OCI-LY7 (cell line): ENCODE data around the gene SPEN. TPM values are rescaled to one million over a fixed set of nuclear protein-coding genes. Genes with fewer than 3 reads are reported as not detected.
"Not testable (repeated sequence)": the region's sequence is repeated elsewhere in the genome, so short reads cannot be mapped to it uniquely, and the experiment has no call there.

Source experiments
- BruUV-seq: library from RNA; stranded (reverse); fragments of 400-500 nt; replicated peaks from 2 replicates; lab custom pipeline; 2021; lab: Mats Ljungman, UMichigan
- CTCF ChIA-PET: fragments of 300-600 bp; sonication (Branson Sonifier 250); formaldehyde crosslinking; loops from one replicate; lab custom pipeline; 2022; ENCODE audit warnings: antibody characterized with exemption; ENCODE audit not compliant: unreplicated experiment; lab: Charles Lee
- POLR2A ChIA-PET: fragments of 300-600 bp; sonication (Branson Sonifier 250); formaldehyde crosslinking; loops from one replicate; lab custom pipeline; 2022; ENCODE audit warnings: antibody characterized with exemption; lab: Charles Lee
- DNase-seq: peaks from one replicate; pipeline ENCODE4 v3.0.0-alpha.2; 2015; ENCODE audit warnings: low spot score
- H2AFZ ChIP-seq: fragments of 200-600 bp; sonication (generic), shearing (Covaris generic); 2 replicates; pipeline ENCODE4 v1.6.1; 2014; ENCODE audit warnings: mild to moderate bottlenecking, antibody characterized with exemption, low read length, moderate library complexity
- H3K27ac ChIP-seq: fragments of 200-600 bp; sonication (generic); 2 replicates; pipeline ENCODE4 v1.5.1; 2014; ENCODE audit warnings: mixed run types, low read depth, mild to moderate bottlenecking, moderate library complexity, low read length, inconsistent platforms; ENCODE audit not compliant: poor library complexity, severe bottlenecking
- H3K36me3 ChIP-seq: fragments of 200-600 bp; sonication (generic); 2 replicates; pipeline ENCODE4 v1.6.1; 2014; ENCODE audit warnings: mild to moderate bottlenecking, antibody characterized with exemption, low read length, moderate library complexity, mixed read lengths; ENCODE audit not compliant: insufficient read depth
- H3K4me1 ChIP-seq: fragments of 200-600 bp; sonication (generic); 2 replicates; pipeline ENCODE4 v1.5.1; 2014; ENCODE audit warnings: mild to moderate bottlenecking, low read length; ENCODE audit not compliant: insufficient read depth, poor library complexity, severe bottlenecking
- H3K4me2 ChIP-seq: fragments of 200-600 bp; sonication (generic); 2 replicates; pipeline ENCODE4 v1.6.1; 2014; ENCODE audit warnings: mild to moderate bottlenecking, low read length
- H3K4me3 ChIP-seq: fragments of 200-600 bp; sonication (generic); 2 replicates; pipeline ENCODE4 v1.5.1; 2014; ENCODE audit warnings: mild to moderate bottlenecking, low read depth, low read length; ENCODE audit not compliant: poor library complexity, severe bottlenecking
- H3K79me2 ChIP-seq: fragments of 200-600 bp; sonication (generic); 2 replicates; pipeline ENCODE4 v1.6.1; 2016; ENCODE audit warnings: low read depth, mild to moderate bottlenecking, low read length, moderate library complexity, mixed read lengths; ENCODE audit not compliant: insufficient read depth
- H3K9me2 ChIP-seq: fragments of 200-600 bp; sonication (generic); 2 replicates; pipeline ENCODE4 v1.6.1; 2016; ENCODE audit warnings: mild to moderate bottlenecking, low read length, mixed read lengths; ENCODE audit not compliant: insufficient read depth
- H3K9me3 ChIP-seq: fragments of 200-600 bp; sonication (generic); 2 replicates; pipeline ENCODE4 v1.6.1; 2014; ENCODE audit warnings: mild to moderate bottlenecking, mixed run types, low read length, mixed read lengths
- H4K20me1 ChIP-seq: fragments of 200-600 bp; sonication (generic); 2 replicates; pipeline ENCODE4 v1.6.1; 2014; ENCODE audit warnings: mild to moderate bottlenecking, antibody characterized with exemption, low read length, moderate library complexity, mixed read lengths; ENCODE audit not compliant: insufficient read depth
- CTCF ChIP-seq: fragments of 200-600 bp; sonication (generic); conservative IDR thresholded peaks from 2 replicates; pipeline ENCODE4 v1.5.1; 2014; ENCODE audit warnings: mild to moderate bottlenecking, antibody characterized with exemption, low read length, moderate library complexity, mixed read lengths
- EZH2phosphoT487 ChIP-seq: fragments of 200-600 bp; sonication (generic); IDR thresholded peaks from 2 replicates; pipeline ENCODE4 v1.6.1; 2018; ENCODE audit warnings: low read depth, borderline replicate concordance, mild to moderate bottlenecking, mixed run types, antibody characterized with exemption, low read length, moderate library complexity, mixed read lengths
- intact Hi-C: fragments of 100-400 bp; cut with micrococcal nuclease; formaldehyde crosslinking; loops from one replicate; pipeline ENCODE4 v1.10.0; 2022; ENCODE audit not compliant: unreplicated experiment
- total RNA-seq, 2 experiments: library from RNA; depleted of rRNA in 1 of 2; stranded (reverse); fragments of >200 nt in 1 of 2; shearing (Covaris generic) in 1 of 2; gene quantifications; 2 replicates each; pipeline ENCODE4 v1.2.3, GENCODE V29; 2014 to 2022

Gene SPEN
- total RNA-seq, 2 experiments from 2014 or later = 40.7 to 87.1 TPM

- Histone ChIP-seq H3K9me2 (no peaks in the 10 kb centered on the region), H3K4me2 (no peak overlapping the region), H3K4me1 (no peaks in the 10 kb centered on the region), H3K27ac (no peak overlapping the region), H4K20me1 (peaks cover 16% of the 10 kb centered on the region; the same call in 1 of the 2 replicates), H2AFZ (no peak overlapping the region), H3K79me2 (peaks cover 98% of the 10 kb centered on the region), H3K4me3 (no peak overlapping the region), H3K36me3 (peaks cover 93% of the 10 kb centered on the region), H3K9me3 (no peaks in the 10 kb centered on the region)
- ChIA-PET POLR2A (no interaction called here), CTCF (no interaction called here)
- no peak for DNase-seq
- no peak for TF ChIP-seq CTCF
- TF ChIP-seq EZH2phosphoT487 = no peak
- intact Hi-C loops = no loop called here
- no TSS peak for BruUV-seq
Observed at GRCh38 chr1:15911141-15911540, 63.6 kb downstream of the SPEN start.

- TF ChIP-seq EZH2phosphoT487 (no peak), CTCF (no peak)
- POLR2A ChIA-PET = no interaction called here
- CTCF ChIA-PET = no interaction called here
- Histone ChIP-seq H3K4me2 (no peak overlapping the region), H3K79me2 (peaks cover 98% of the 10 kb centered on the region), H3K4me1 (no peaks in the 10 kb centered on the region), H4K20me1 (peaks cover 21% of the 10 kb centered on the region; the same call in 1 of the 2 replicates), H3K4me3 (no peak overlapping the region), H3K9me2 (no peaks in the 10 kb centered on the region), H3K9me3 (no peaks in the 10 kb centered on the region), H3K36me3 (peaks cover 96% of the 10 kb centered on the region), H3K27ac (no peak overlapping the region), H2AFZ (no peak overlapping the region)
- no peak for DNase-seq
- intact Hi-C loops = no loop called here
- TSS peak; percentile 24 for BruUV-seq
Observed at GRCh38 chr1:15911927-15912326, 64.4 kb downstream of the SPEN start.

- DNase-seq, H3K9me3 ChIP-seq, H3K27ac ChIP-seq, H3K4me2 ChIP-seq, H3K9me2 ChIP-seq, BruUV-seq, CTCF ChIA-PET, intact Hi-C loops, H3K4me1 ChIP-seq, H2AFZ ChIP-seq, H3K4me3 ChIP-seq: not testable (repeated sequence)
- peaks cover 96% of the 10 kb centered on the region for H3K36me3 ChIP-seq
- peaks cover 97% of the 10 kb centered on the region for H3K79me2 ChIP-seq
- POLR2A ChIA-PET = interaction anchor here (0.7 to 1.4 kb wide), 2 partner anchors 40 to 49 kb away, joined by 3 to 5 read pairs; no protein-coding TSS in a partner anchor
- H4K20me1 ChIP-seq = peaks cover 15% of the 10 kb centered on the region; the same call in 1 of the 2 replicates
Observed at GRCh38 chr1:15913607-15914006, 66.1 kb downstream of the SPEN start.
